HG03175 (cell line): ENCODE results near the gene RAPGEF1.
"Not testable (repeated sequence)": the region's sequence is repeated elsewhere in the genome, so short reads cannot be mapped to it uniquely, and the experiment has no call there.

ENCODE experiments used
- ATAC-seq: cut with Tn5 transposase; IDR thresholded peaks from one replicate; pipeline ENCODE4 v1.9.1; 2021; ENCODE audit warnings: mild to moderate bottlenecking, moderate library complexity; ENCODE audit not compliant: unreplicated experiment

The RAPGEF1 gene

GRCh38 chr9:131654369-131654768 lies 85.5 kb downstream of the RAPGEF1 start:
- not testable (repeated sequence) for ATAC-seq

- no peak for ATAC-seq
Measured at GRCh38 chr9:131651599-131651998, 88.3 kb downstream of the RAPGEF1 start.

GRCh38 chr9:131651160-131651559 lies 88.7 kb downstream of the RAPGEF1 start:
- ATAC-seq, result no peak

- no peak for ATAC-seq
Measured at GRCh38 chr9:131650254-131650653, 89.6 kb downstream of the RAPGEF1 start.

GRCh38 chr9:131649646-131650045 lies 90.2 kb downstream of the RAPGEF1 start:
- no peak for ATAC-seq

GRCh38 chr9:131645078-131645776 lies 94.6 kb downstream of the RAPGEF1 start:
- peak; percentile 55 for ATAC-seq

- ATAC-seq, result peak; percentile 53
Measured at GRCh38 chr9:131642496-131643083, 97.3 kb downstream of the RAPGEF1 start.

GRCh38 chr9:131641618-131642495 lies 98.0 kb downstream of the RAPGEF1 start:
- no peak for ATAC-seq

GRCh38 chr9:131640438-131641137 lies 99.3 kb downstream of the RAPGEF1 start:
- ATAC-seq, result no peak

- ATAC-seq, result no peak
Measured at GRCh38 chr9:131639769-131640437, 100.0 kb downstream of the RAPGEF1 start.

- no peak for ATAC-seq
Measured at GRCh38 chr9:131636593-131636992, 103.3 kb downstream of the RAPGEF1 start.

GRCh38 chr9:131635892-131636291 lies 104.0 kb downstream of the RAPGEF1 start:
- ATAC-seq, result no peak

- no peak for ATAC-seq
Measured at GRCh38 chr9:131635285-131635684, 104.6 kb downstream of the RAPGEF1 start.

- no peak for ATAC-seq
Measured at GRCh38 chr9:131633491-131634031, 106.3 kb downstream of the RAPGEF1 start.

GRCh38 chr9:131631306-131631705 lies 108.6 kb downstream of the RAPGEF1 start:
- ATAC-seq, result no peak

GRCh38 chr9:131630205-131630831 lies 109.6 kb downstream of the RAPGEF1 start:
- ATAC-seq, result no peak

GRCh38 chr9:131629825-131630204 lies 110.1 kb downstream of the RAPGEF1 start:
- no peak for ATAC-seq

GRCh38 chr9:131629226-131629500 lies 110.7 kb downstream of the RAPGEF1 start:
- ATAC-seq, result no peak

GRCh38 chr9:131628459-131629225 lies 111.2 kb downstream of the RAPGEF1 start:
- peak; percentile 50 for ATAC-seq
